ENCODE measurements around the gene SLFNL1. TPM values are rescaled to one million over a fixed set of nuclear protein-coding genes. Genes with fewer than 3 reads are reported as not detected.

SLFNL1 gene
- total RNA-seq, 1 experiment from 2014 or later: not detected

- TF ChIP-seq, protein P1, sequence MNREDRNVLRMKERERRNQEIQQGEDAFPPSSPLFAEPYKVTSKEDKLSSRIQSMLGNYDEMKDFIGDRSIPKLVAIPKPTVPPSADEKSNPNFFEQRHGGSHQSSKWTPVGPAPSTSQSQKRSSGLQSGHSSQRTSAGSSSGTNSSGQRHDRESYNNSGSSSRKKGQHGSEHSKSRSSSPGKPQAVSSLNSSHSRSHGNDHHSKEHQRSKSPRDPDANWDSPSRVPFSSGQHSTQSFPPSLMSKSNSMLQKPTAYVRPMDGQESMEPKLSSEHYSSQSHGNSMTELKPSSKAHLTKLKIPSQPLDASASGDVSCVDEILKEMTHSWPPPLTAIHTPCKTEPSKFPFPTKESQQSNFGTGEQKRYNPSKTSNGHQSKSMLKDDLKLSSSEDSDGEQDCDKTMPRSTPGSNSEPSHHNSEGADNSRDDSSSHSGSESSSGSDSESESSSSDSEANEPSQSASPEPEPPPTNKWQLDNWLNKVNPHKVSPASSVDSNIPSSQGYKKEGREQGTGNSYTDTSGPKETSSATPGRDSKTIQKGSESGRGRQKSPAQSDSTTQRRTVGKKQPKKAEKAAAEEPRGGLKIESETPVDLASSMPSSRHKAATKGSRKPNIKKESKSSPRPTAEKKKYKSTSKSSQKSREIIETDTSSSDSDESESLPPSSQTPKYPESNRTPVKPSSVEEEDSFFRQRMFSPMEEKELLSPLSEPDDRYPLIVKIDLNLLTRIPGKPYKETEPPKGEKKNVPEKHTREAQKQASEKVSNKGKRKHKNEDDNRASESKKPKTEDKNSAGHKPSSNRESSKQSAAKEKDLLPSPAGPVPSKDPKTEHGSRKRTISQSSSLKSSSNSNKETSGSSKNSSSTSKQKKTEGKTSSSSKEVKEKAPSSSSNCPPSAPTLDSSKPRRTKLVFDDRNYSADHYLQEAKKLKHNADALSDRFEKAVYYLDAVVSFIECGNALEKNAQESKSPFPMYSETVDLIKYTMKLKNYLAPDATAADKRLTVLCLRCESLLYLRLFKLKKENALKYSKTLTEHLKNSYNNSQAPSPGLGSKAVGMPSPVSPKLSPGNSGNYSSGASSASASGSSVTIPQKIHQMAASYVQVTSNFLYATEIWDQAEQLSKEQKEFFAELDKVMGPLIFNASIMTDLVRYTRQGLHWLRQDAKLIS (CRISPR knock-in tag; IDR thresholded peaks at IDR 0.05; ENCODE audit: borderline replicate concordance): no peak
- TF ChIP-seq ZNF263 (CRISPR knock-in tag; IDR thresholded peaks at IDR 0.05; ENCODE audit: low read depth) (no peak), ZNF396 (CRISPR knock-in tag; IDR thresholded peaks at IDR 0.05; ENCODE audit: borderline replicate concordance) (no peak), ELF4 (CRISPR knock-in tag; IDR thresholded peaks at IDR 0.05; ENCODE audit: low read depth) (no peak), GRHL2 (CRISPR knock-in tag; IDR thresholded peaks at IDR 0.05; ENCODE audit: insufficient replicate concordance, severe bottlenecking) (no peak), NR3C1 (CRISPR knock-in tag; conservative IDR thresholded peaks at IDR 0.05; ENCODE audit: low read depth) (no peak)
These were observed 24.8 kb upstream of the SLFNL1 start (continued) for GRCh38 chr1:41046347-41046775.

- ChIA-PET CTCF (no interaction called here), POLR2A (no interaction called here)
- peaks cover 7% of the 10 kb centered on the region; the same call in 1 of the 2 replicates for H3K36me3 Mint-ChIP-seq
- no peak overlapping the region for H3K4me3 Mint-ChIP-seq
- no peak overlapping the region for H3K27ac Mint-ChIP-seq
- ATAC-seq: no peak
- TF ChIP-seq PREB (CRISPR knock-in tag; IDR thresholded peaks at IDR 0.05; ENCODE audit: borderline replicate concordance) (no peak), ESRRA (CRISPR knock-in tag; IDR thresholded peaks at IDR 0.05; ENCODE audit: borderline replicate concordance) (no peak), IRF2 (CRISPR knock-in tag; IDR thresholded peaks at IDR 0.05; ENCODE audit: borderline replicate concordance, low read depth) (no peak), ATF6 (CRISPR knock-in tag; IDR thresholded peaks at IDR 0.05) (no peak), EMX1 (CRISPR knock-in tag; IDR thresholded peaks at IDR 0.05) (no peak), HMGA2 (CRISPR knock-in tag; IDR thresholded peaks at IDR 0.05) (no peak), NFE2L1 (CRISPR knock-in tag; IDR thresholded peaks at IDR 0.05) (no peak), FOXP1 (CRISPR knock-in tag; IDR thresholded peaks at IDR 0.05; ENCODE audit: borderline replicate concordance) (no peak), ZNF219 (CRISPR knock-in tag; IDR thresholded peaks at IDR 0.05; ENCODE audit: borderline replicate concordance) (no peak), PRRX2 (CRISPR knock-in tag; IDR thresholded peaks at IDR 0.05) (no peak)
- TF ChIP-seq, protein P2, sequence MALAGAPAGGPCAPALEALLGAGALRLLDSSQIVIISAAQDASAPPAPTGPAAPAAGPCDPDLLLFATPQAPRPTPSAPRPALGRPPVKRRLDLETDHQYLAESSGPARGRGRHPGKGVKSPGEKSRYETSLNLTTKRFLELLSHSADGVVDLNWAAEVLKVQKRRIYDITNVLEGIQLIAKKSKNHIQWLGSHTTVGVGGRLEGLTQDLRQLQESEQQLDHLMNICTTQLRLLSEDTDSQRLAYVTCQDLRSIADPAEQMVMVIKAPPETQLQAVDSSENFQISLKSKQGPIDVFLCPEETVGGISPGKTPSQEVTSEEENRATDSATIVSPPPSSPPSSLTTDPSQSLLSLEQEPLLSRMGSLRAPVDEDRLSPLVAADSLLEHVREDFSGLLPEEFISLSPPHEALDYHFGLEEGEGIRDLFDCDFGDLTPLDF (CRISPR knock-in tag; IDR thresholded peaks at IDR 0.05): no peak
- TF ChIP-seq, protein P3, sequence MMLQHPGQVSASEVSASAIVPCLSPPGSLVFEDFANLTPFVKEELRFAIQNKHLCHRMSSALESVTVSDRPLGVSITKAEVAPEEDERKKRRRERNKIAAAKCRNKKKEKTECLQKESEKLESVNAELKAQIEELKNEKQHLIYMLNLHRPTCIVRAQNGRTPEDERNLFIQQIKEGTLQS (CRISPR knock-in tag; conservative IDR thresholded peaks at IDR 0.05): no peak
- H3K4me1 Mint-ChIP-seq: no peaks in the 10 kb centered on the region
- no peak for DNase-seq (ENCODE audit: low spot score)
- no peaks in the 10 kb centered on the region for H3K9me3 Mint-ChIP-seq
- no peaks in the 10 kb centered on the region for H3K27me3 Mint-ChIP-seq (ENCODE audit: low read depth)
These were observed 24.2 kb upstream of the SLFNL1 start for GRCh38 chr1:41045740-41046139.

Data from WTC11 (cell line).